Muscle layer of duodenum (tissue), 2 donors: ENCODE data around the gene BTN2A1.

Experiments used
- H3K27ac ChIP-seq: one replicate; pipeline ENCODE4 v1.7.0; 2013; ENCODE audit warnings: mild to moderate bottlenecking, low read length
- H3K27me3 ChIP-seq: one replicate; pipeline ENCODE4 v1.7.0; 2013; ENCODE audit warnings: low read depth, mild to moderate bottlenecking, control low read depth, low read length
- H3K36me3 ChIP-seq, 2 donors: one replicate each; pipeline ENCODE4 v1.7.0; 2013; ENCODE audit warnings: low read length in 2 of 2, control low read depth in 1 of 2, mild to moderate bottlenecking in 1 of 2; ENCODE audit not compliant: insufficient read depth in 2 of 2, control insufficient read depth in 1 of 2
- H3K4me1 ChIP-seq, 2 donors: one replicate each; pipeline ENCODE4 v1.7.0; 2013; ENCODE audit warnings: low read length in 2 of 2, mild to moderate bottlenecking in 2 of 2, control low read depth in 1 of 2, moderate library complexity in 1 of 2; ENCODE audit not compliant: insufficient read depth in 2 of 2, control insufficient read depth in 1 of 2
- H3K4me3 ChIP-seq, 2 donors: one replicate each; pipeline ENCODE4 v1.7.0; 2013; ENCODE audit warnings: low read length in 2 of 2, low read depth in 1 of 2, mild to moderate bottlenecking in 1 of 2
- H3K9me3 ChIP-seq, 2 donors: one replicate each; pipeline ENCODE4 v1.7.0; 2013; ENCODE audit warnings: low read length in 2 of 2, control low read depth in 1 of 2, mild to moderate bottlenecking in 1 of 2; ENCODE audit not compliant: control insufficient read depth in 1 of 2
- donor health status: healthy.

BTN2A1 gene

DNA sequence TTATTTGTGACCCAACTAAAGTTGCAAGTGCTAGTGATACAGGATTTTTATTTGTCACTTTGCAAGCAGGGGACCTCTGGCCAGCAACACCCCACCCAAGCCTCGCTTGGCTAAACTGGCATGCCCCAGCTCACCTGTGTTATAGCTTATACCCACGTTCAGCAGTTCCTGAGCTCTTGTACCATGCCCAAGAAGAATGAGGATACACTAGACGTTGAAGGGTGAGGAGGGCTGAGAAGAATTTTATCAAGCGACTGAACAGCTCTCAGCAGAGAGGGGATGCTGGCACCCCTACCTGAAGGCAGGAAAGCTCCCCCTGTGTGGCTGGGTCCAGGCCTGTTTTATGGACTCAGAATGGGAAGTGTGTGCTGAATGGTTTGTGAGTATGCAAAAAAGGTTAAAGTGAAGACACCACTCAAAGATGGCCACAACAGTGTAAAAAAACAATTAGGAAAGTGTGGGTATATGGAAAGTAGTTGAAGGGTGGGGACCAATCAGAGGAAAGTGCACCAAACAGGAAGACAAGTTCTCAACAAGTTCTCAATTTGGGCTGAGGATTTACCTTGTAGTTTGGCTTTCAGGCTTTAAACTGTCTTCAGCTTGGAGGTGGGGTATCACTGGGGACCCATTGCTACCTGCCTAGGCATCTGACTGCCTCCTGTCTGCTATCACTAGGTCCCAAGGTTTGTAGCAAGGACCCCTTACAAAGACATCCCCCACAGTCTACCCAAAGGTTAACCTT lies 15.0 kb downstream of the BTN2A1 start:
- H3K9me3 ChIP-seq, result no peaks in the 10 kb centered on the region
- no peaks in the 10 kb centered on the region for H3K27me3 ChIP-seq
- H3K4me1 ChIP-seq, result peaks cover 3 to 7% of the 10 kb centered on the region in 2 donors
- peak overlapping the region; percentile 99 for H3K27ac ChIP-seq
- peaks cover 12 to 15% of the 10 kb centered on the region in 2 donors for H3K36me3 ChIP-seq
- H3K4me3 ChIP-seq, result peak overlapping the region in 1 of 2 donors; percentile 74

DNA sequence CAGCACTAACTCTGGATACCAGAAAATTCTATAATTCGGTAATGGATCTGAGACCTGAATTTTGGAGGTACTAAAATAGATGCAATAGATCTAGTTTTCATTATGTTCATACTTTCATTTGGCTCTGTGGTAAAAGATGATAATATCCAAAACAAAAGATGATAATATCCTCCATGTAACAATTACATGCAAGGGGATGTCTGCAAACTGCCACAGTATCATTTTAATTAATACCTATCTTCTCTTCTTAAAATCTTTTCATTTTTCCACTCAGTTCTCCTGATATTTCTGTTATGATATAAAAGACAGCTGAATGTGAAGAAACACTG lies 15.6 kb downstream of the BTN2A1 start:
- H3K27me3 ChIP-seq, result no peaks in the 10 kb centered on the region
- H3K9me3 ChIP-seq, result no peaks in the 10 kb centered on the region
- peaks cover 3 to 7% of the 10 kb centered on the region in 2 donors for H3K4me1 ChIP-seq
- H3K27ac ChIP-seq, result peak overlapping the region; percentile 99
- H3K4me3 ChIP-seq, result peak overlapping the region; percentile 65 to 74
- peaks cover 7 to 9% of the 10 kb centered on the region in 2 donors for H3K36me3 ChIP-seq

DNA sequence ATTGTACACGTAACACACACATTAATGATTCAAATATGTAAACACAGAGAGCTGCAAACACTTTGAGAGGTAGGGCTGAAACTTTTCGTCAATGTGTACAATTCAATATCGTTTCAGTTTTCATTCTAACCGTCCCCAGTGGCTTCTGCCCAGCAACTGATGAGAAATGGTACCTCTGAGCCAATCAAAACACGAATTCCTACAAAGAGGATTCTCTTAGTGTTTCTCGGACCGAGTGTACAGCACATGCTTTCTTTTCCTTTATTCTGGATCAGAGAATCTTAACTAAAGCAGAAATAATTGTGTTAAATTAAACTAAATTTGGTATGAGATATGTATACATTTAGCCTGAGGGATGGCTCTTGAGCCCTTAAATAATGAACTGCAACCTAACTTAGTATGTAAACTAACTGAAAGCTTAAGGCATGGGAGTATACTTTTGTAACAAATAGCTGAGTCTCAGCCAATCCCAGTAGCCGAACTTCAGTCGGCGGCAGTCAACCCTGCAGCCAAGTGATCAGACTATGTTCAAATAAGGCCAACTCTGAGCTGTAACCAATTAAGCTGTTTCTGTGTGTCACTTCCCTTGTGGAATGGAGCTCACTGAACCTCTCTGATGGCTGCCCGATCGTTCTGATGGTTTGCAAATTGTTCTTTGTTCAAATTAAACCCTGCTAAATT lies 16.1 kb downstream of the BTN2A1 start:
- H3K27me3 ChIP-seq, result no peaks in the 10 kb centered on the region
- H3K36me3 ChIP-seq, result peaks cover 2 to 4% of the 10 kb centered on the region in 2 donors
- H3K27ac ChIP-seq, result peak overlapping the region; percentile 99
- H3K4me1 ChIP-seq, result peaks cover 3 to 7% of the 10 kb centered on the region in 2 donors
- peak overlapping the region; percentile 65 to 74 for H3K4me3 ChIP-seq
- no peaks in the 10 kb centered on the region for H3K9me3 ChIP-seq

DNA sequence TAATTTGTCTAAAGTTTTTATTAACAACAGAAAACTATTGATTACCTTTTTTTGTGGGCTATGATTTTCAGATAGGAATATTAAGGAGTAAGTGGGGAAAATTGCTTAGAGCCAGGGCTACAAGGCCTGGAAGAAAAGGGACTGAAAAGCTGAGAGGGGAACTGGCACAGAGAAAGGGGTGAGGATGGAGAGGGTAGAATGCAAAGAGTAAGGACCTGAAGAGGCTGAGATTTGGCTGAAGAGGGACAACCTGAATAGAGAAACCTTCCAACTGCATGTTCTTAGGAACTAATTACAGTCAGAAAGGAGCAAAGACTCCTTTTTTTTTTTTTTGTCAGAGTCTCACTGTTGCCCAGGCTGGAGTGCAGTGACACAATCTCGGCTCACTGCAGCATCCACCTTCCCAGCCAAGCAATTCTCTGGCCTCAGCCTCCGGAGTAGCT lies 16.7 kb downstream of the BTN2A1 start:
- Histone ChIP-seq H3K27ac (peak overlapping the region; percentile 99), H3K4me1 (peaks cover 3 to 7% of the 10 kb centered on the region in 2 donors), H3K27me3 (no peaks in the 10 kb centered on the region), H3K9me3 (no peaks in the 10 kb centered on the region), H3K4me3 (peak overlapping the region; percentile 65 to 74), H3K36me3 (no peaks in the 10 kb centered on the region)

DNA sequence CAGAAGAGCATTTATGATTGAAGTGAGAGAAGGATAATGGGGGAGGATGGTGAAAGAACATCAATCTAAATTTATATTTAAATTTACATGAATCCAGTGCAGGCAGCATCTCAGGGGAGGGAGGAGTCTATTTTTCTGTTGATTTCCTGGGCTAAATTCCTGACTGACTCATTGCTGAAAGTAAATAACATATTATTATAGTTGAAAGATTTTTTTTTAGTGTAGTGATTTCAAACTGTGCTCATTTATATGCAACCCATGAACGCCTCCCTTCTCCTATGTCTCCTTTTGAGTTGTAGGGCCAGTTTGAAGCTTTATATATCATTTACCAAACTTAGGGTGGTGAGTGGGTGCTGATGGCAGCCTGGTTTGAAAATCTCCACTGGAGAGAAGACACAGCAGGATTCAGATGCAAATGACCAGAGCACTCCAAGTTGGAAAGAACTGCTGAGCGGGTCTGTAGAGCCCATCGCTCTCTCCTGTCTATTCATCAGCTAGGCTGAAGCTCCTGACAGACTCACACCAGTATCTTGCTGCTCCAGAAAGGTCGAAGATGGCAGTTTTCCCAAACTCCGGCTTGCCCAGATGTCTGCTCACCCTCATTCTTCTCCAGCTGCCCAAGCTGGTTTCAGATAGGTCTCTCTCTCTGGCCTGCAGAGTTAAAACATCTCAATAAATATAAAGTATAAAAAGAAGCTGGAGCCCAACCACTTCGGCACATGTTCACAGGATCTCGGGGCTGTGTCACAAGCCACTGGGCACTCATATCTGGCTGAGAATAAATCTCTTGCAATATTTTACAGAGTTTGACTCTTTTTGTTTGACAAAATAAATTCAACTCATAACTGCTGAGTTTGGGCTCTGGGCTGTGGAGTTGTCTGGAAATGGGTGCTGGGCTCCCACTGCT lies 18.3 kb downstream of the BTN2A1 start:
- Histone ChIP-seq H3K4me3 (no peak overlapping the region), H3K27ac (no peak overlapping the region), H3K9me3 (no peaks in the 10 kb centered on the region), H3K36me3 (no peaks in the 10 kb centered on the region), H3K27me3 (no peaks in the 10 kb centered on the region), H3K4me1 (peaks cover 3 to 7% of the 10 kb centered on the region in 2 donors)

DNA sequence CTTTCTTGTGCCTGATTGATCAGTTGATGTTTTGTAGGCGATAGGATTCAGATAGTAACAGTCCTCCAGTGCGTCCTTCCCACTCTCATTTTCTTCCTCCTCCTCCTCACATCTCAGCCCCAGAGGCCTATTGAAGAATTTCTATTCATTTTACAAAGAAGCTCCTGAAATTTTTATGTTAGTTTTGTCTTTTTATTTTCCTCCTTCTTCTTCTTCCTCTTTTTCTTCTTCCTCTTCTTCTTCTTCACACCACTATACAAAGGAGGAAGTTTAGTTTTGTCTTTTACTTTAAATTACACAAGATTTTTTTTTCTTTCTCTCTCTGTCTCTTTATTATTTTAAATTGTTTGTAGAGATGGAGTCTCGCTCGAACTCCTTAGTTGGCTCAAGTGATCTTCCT lies 19.1 kb downstream of the BTN2A1 start:
- Histone ChIP-seq H3K36me3 (no peaks in the 10 kb centered on the region), H3K4me1 (peaks cover 3 to 7% of the 10 kb centered on the region in 2 donors), H3K4me3 (no peak overlapping the region), H3K9me3 (no peaks in the 10 kb centered on the region), H3K27ac (peak overlapping the region; percentile 20), H3K27me3 (no peaks in the 10 kb centered on the region)

DNA sequence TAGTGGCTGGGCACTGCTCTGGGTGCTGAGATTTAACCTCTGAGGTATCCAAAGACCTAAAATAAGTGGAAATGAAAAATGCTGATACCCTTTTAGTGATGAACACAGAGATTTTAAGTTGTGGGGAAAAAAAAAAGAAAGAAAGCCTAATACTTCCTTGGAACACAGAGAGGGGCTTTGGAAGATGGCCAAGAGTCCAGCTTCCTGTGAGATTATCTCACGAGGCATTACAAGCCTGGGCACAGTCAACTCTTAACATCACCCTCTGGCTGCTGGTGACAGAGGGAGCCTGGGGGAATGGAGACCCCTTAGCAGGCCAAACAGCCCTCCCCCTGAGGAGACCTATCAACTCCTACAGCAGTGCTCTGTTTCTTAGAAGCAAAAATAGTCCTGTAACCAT lies 19.7 kb downstream of the BTN2A1 start:
- Histone ChIP-seq H3K4me1 (peaks cover 3 to 7% of the 10 kb centered on the region in 2 donors), H3K27ac (peak overlapping the region; percentile 20), H3K4me3 (no peak overlapping the region), H3K27me3 (no peaks in the 10 kb centered on the region), H3K9me3 (no peaks in the 10 kb centered on the region), H3K36me3 (no peaks in the 10 kb centered on the region)

DNA sequence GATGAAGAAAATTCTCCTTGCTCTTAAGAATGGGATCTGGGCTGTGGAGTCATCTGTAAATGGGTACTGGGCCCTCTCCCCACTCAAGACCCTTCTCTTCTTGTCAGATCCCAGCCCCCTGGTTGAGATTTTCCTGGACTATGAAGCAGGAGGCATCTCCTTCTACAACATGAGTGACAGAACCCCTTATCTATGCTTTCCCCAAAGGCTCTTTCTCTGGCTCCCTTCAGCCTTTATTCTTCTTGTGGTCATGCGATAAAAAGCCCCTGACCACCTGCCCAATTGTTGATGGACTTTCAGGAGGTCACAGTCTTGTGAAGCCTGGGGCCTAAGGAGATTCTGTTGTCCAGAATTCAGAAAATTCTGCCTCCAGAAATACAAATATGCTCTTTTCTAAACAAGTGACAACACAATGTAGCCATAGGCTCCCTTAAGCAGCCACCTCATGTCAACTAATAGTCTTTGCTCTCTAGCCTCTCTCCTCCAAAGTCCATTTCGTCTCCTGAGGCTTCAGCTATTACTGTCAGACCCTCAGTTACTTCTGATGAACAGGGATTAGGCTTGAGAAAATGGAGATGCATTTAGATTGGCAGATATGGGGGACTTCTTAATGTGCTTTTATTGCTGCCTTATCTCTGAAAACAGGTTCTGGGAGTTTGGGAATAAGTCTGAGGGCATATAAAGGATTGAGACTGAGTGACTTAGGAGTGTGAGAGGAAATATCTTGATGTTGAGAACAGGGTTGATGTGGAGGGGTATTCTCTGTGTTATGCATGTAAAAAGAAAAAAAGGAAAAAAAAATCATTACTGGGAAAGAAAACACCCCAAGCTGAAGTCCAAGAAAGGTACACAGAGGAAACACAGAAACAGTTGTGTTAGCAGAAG lies 20.6 kb downstream of the BTN2A1 start:
- peak overlapping the region; percentile 0 for H3K27ac ChIP-seq
- H3K9me3 ChIP-seq, result no peaks in the 10 kb centered on the region
- H3K27me3 ChIP-seq, result no peaks in the 10 kb centered on the region
- H3K36me3 ChIP-seq, result no peaks in the 10 kb centered on the region
- peaks cover 3 to 7% of the 10 kb centered on the region in 2 donors for H3K4me1 ChIP-seq
- H3K4me3 ChIP-seq, result no peak overlapping the region

DNA sequence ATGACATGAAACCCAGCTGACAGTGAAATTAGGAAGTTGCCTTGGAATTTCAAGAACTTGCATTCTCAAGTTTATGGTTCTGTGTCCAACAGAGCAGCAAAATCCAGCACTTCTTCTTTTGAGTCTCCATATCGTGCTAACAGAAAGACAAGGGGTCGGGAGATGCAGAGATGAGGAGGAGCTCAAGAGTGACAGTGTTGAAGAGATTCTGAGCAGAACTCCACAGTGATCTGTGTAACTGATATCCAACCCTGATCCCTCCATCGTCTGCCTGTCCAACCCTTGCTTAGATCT lies 21.2 kb downstream of the BTN2A1 start:
- no peaks in the 10 kb centered on the region for H3K36me3 ChIP-seq
- H3K9me3 ChIP-seq, result no peaks in the 10 kb centered on the region
- peaks cover 3 to 7% of the 10 kb centered on the region in 2 donors for H3K4me1 ChIP-seq
- no peak overlapping the region for H3K4me3 ChIP-seq
- no peaks in the 10 kb centered on the region for H3K27me3 ChIP-seq
- no peak overlapping the region for H3K27ac ChIP-seq

DNA sequence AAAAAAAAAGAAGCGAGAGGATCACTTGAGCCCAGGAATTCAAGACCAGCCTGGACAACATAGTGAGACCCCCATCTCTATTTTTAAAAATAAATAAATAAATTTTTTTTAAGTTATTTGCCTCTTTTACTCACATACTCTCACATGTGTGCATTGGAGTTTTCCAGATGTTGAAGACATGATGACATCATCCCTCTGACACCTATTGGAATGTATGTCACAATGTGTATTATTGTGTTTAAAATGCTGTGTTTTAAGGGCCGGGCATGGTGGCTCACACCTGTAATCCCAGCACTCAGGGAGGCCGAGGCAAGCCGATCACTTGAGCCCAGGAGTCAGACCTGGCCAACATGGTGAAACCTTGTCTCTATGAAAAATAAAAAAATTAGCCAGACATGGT lies 24.6 kb downstream of the BTN2A1 start:
- no peaks in the 10 kb centered on the region for H3K27me3 ChIP-seq

More for the DNA sequence above, 24.6 kb downstream of the BTN2A1 start:
- H3K36me3 ChIP-seq, result no peaks in the 10 kb centered on the region
- no peak overlapping the region for H3K27ac ChIP-seq
- H3K4me1 ChIP-seq, result peaks cover 0 to 3% of the 10 kb centered on the region in 2 donors
- H3K4me3 ChIP-seq, result no peak overlapping the region
- peaks cover 0 to 2% of the 10 kb centered on the region in 2 donors for H3K9me3 ChIP-seq
